K562 (cell line): ENCODE results near the gene NUP98. TPM values are rescaled to one million over a fixed set of nuclear protein-coding genes. Genes with fewer than 3 reads are reported as not detected.
A peak's percentile ranks its signal among the peaks of the same experiment; 100 is the strongest.

ENCODE experiments used
- DPF2 ChIP-seq: fragments of 450-650 bp; IDR thresholded peaks from 2 replicates; pipeline ENCODE4 v1.6.1; 2016
- E2F4 ChIP-seq: sonication (generic); formaldehyde crosslinking; IDR thresholded peaks from 2 replicates; pipeline ENCODE4 v1.8.0; 2022; ENCODE audit warnings: mild to moderate bottlenecking, low read depth, missing genetic modification reagents
- HMGN3 ChIP-seq: IDR thresholded peaks from 2 replicates; pipeline ENCODE4 v1.6.1; 2011; ENCODE audit warnings: borderline replicate concordance, low read depth, mild to moderate bottlenecking, mixed read lengths, low read length; ENCODE audit not compliant: insufficient read length; ENCODE audit errors: extremely low read depth
- KLF1 ChIP-seq: fragments of 450-650 bp; IDR thresholded peaks from 2 replicates; pipeline ENCODE4 v1.6.1; 2016; ENCODE audit warnings: missing genetic modification characterization, missing compliant biosample characterization
- SMARCE1 ChIP-seq: fragments of 450-650 bp; IDR thresholded peaks from 2 replicates; pipeline ENCODE4 v1.7.1; 2016; ENCODE audit warnings: mild to moderate bottlenecking
- SP1 ChIP-seq: sonication (generic); formaldehyde crosslinking; IDR thresholded peaks from 2 replicates; pipeline ENCODE4 v1.8.1; 2022; ENCODE audit warnings: mild to moderate bottlenecking, missing genetic modification reagents
- XRCC5 ChIP-seq: fragments of 200-400 bp; formaldehyde crosslinking; IDR thresholded peaks from 2 replicates; pipeline ENCODE4 v1.6.1; 2017; ENCODE audit warnings: low read depth, mild to moderate bottlenecking, low read length
- polyA plus RNA-seq, 8 experiments: library from polyadenylated mRNA; depleted of rRNA in 4 of 8; stranded (reverse) in 5 of 8; unstranded in 3 of 8; fragments of >200 nt; fragmentation: Nextera tagmentation in 2 of 8; fragmentation: Illumina TruSeq in 1 of 8; extraction: Ambion mirVana in 2 of 8; extraction: Trizol in 1 of 8; gene quantifications; 2 replicates each; pipeline versions ENCODE4 v1.2.1 to v1.2.3, GENCODE V29; 2011 to 2014; ENCODE audit warnings: inconsistent platforms in 1 of 8, missing spikeins in 1 of 8
- total RNA-seq, 7 experiments: library from RNA; depleted of rRNA in 6 of 7; stranded (reverse); fragments of >200 nt in 6 of 7; fragmentation: Illumina TruSeq in 2 of 7; extraction: Trizol in 2 of 7; gene quantifications; 2 replicates each; pipeline versions ENCODE4 v1.2.1 to v1.2.3, GENCODE V29; 2011 to 2021; ENCODE audit warnings: low replicate concordance in 1 of 7

Gene NUP98
- total and polyA plus RNA-seq, 9 of the 15 experiments (the other 6 are each of a cell fraction or from before 2014, with no cell fraction given): 45.1 to 196 (median 130) TPM

- TF ChIP-seq SMARCE1 (0 out of 2 replicates have a peak, but pooled peaks have one; percentile 22), KLF1 (tag) (no peak), HMGN3 (peak; percentile 60), SP1 (peak; percentile 48; the same call in 1 of the 2 replicates), E2F4 (CRISPR knock-in tag) (no peak), DPF2 (0 out of 2 replicates have a peak, but pooled peaks have one; percentile 18), XRCC5 (peak; percentile 73)
These were observed 10.8 kb upstream of the NUP98 start, which contains the start of gene PGAP2 (continued) for GRCh38 chr11:3807909-3808860.
